Activated T-cell treated with anti-CD3 and anti-CD28 coated beads, Interleukin-2, amount 50 U/mL, for 1 hour (primary cell): Measurements from ENCODE around the gene DOCK1.
A peak's percentile ranks its signal among the peaks of the same experiment; 100 is the strongest.

Source experiments
- DNase-seq: peaks from one replicate; pipeline ENCODE4 v3.0.0-alpha.2; 2020

The DOCK1 gene

GRCh38 chr10:127243490-127244272 lies 338.5 kb downstream of the DOCK1 start:
- peak; percentile 35 for DNase-seq

GRCh38 chr10:127245456-127245855 lies 340.2 kb downstream of the DOCK1 start:
- DNase-seq = no peak

DNA sequence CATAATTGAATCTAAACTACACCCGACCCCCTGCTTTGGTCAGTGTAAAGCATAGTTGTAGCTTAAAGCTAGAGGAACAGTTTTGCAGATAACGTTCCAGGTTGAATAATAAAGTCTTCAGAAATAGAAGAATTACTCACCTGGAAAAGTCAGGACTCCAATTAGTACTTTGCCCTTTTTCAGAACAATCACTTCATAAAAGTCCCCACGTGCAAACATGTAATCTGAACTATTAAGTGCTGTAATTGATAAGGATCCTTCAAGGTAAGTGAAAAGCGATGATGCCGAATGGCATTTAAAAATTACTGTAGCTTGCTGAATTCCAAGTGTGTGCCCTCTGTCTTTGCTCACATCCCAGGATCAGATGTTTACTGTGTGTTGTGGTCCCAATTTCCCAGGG lies 344.8 kb downstream of the DOCK1 start:
- no peak for DNase-seq

DNA sequence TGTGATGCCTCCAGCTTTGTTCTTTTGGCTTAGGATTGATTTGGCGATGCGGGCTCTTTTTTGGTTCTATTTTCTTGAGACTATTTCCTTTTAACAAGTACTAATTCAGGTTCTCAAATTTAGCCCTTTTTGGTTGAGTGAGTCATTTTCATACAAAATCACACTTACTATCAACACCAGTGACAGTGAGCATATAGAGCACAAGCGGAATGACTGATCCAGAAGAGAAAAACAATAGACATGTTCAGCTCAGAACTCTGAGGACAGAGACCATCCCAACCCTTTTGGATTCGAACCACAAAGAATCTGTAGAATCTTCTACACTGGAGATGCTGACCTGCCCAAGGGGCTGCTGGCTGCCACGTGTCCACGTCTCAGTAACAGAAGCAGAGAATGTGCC lies 347.6 kb downstream of the DOCK1 start:
- no peak for DNase-seq

GRCh38 chr10:127254276-127254675 lies 349.0 kb downstream of the DOCK1 start:
- DNase-seq = no peak

DNA sequence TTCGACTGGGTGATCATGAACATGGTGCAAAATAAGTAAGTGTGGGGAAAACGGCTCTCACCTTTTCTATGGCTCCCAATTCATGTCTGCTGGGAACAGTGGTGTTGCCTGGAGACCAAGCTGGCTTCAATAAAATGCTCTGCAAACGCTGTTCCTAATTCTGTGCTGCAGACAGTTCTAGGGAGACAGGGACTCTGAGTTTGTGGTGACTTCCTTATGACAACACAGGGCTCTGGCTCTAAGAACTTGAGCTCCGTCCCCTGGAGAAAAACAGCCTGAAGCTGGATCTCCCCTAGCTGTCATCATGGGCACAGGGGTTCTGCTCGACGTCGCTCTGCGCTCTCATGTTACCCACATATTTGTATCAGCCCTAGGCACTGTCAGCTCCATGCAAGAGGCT lies 352.2 kb downstream of the DOCK1 start:
- no peak for DNase-seq

GRCh38 chr10:127259347-127259746 lies 354.1 kb downstream of the DOCK1 start:
- no peak for DNase-seq

GRCh38 chr10:127262606-127263005 lies 357.4 kb downstream of the DOCK1 start:
- no peak for DNase-seq

GRCh38 chr10:127265288-127265687 lies 360.1 kb downstream of the DOCK1 start:
- DNase-seq = no peak

DNA sequence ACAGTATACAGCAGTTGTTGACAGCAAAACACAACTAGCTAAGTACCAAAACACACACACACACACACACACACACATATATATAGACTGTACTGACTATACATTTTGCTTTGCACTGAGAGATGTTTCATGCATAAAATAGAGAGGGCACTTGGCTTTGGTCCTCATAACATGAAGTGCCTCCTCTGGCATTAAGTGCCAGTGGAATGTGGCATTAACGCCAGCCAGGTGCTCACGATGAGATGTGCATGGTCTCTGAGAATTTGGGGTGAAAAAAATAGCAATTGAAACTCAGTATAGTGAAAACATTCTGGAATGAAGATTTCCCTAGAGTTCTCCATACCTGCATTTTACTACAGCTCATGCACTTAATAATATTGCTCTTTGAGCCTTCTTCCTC lies 361.2 kb downstream of the DOCK1 start:
- DNase-seq = no peak

DNA sequence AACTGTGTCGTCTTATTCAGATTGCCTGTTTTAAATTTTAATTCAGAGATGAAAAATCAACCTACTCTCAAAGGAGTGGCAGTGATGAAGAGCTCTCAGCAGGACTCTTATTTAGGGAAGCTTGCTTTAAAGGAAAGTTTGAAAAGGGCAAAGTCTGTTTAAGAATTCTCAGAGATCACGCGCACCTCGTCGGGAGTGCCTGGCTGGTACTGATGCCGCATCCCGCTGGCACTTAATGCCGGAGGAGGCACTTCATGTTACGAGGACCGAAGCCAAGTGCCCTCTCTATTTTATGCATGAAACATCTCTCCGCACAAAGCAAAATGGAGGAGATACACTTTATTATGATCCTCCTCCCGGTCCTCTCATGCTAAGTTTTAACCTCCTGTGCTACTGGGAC lies 362.2 kb downstream of the DOCK1 start:
- DNase-seq = no peak

- DNase-seq = no peak
Observed at GRCh38 chr10:127272076-127272475, 366.8 kb downstream of the DOCK1 start.

- no peak for DNase-seq
Observed at GRCh38 chr10:127275272-127275671, 370.0 kb downstream of the DOCK1 start.

DNA sequence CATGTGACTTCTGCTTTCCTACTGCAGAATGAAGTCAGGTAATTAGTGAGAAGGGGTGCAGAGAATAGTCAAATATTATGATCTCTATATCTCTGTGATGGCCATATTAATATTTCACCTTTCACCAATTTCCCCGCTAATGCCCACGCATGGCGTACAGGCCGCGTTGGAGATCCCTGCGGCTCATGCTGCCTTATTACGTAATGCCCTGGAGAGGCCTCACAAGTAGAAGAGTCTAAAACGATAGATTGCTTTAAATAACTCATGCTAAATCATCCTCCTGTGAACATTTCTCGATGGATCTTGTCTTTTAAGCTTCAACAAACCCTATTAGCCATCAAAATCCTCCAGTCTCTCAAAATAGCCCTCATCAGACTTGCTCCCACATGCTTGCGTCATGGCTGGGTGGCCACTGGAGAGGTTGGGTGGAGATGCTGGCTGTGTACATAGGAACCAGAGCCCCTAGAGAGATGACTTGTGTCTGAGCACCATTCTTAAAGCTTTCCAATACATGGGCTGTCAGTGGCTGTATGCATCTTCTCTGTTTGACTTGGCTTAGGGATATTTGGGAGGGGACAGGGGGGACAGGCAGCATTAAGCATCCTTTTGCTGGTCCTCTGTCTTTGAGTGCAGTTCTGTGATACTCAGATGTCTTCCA lies 370.7 kb downstream of the DOCK1 start:
- no peak for DNase-seq

GRCh38 chr10:127276794-127277462 lies 371.7 kb downstream of the DOCK1 start:
- no peak for DNase-seq

DNA sequence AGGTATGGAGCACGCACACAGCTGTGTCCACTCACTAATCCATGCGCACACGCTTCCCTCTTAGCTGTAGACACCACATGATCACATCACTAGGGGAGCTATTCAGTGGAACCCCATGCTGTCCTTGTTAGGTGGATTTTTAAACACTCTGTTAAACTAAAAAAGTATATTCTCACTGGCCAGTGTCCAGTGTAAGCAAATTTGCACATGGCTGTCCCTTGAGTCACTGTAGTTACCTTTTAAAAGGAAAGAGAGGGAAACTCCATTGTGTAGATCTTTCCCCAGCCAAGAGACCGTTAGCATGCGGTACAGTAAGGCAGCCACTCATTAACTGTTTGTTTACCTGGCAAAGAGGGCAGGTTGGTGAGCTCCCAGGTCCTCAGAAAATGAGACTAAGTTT lies 372.8 kb downstream of the DOCK1 start:
- no peak for DNase-seq

DNA sequence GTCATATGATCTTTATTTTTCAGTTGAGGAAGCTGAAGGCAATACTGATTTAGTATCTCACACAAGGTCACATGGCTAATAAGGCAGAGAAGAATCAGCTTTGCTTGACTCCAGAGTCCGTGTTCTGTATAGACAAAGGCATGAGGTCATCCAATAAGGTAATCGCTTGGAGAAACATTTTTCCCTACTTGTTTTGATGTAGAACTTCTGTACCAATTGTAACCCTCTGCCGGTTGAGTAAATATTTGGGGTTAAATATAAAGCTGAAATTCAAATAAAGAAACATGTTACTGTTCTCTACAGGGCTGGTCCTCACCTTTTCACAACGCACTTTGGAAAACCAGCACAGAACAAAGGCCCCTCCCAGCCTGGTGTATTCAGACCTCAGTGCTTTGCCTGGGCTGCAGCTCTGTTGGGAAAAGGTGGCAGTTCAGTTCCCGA lies 374.1 kb downstream of the DOCK1 start:
- DNase-seq = no peak

DNA sequence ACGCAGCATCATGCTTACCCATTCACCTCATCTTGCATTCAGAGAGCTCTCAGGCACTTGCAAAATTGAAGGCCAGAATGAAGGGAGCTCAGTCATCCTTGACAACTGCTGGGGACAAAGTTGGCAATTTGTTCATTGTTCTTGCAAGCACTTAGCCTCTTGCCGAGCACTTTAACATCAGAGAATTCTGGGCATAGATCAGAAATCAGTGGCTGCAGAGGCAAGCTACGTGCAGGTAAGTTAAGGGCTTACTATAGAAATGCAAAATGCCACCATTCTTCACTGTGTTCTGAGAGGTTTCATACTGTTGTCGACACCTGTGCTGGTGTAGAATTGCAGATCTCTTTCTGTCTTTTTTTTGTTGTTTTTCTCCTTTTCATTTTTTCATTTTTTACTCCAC lies 375.2 kb downstream of the DOCK1 start:
- DNase-seq = no peak

- no peak for DNase-seq
Observed at GRCh38 chr10:127283017-127283416, 377.8 kb downstream of the DOCK1 start.

DNA sequence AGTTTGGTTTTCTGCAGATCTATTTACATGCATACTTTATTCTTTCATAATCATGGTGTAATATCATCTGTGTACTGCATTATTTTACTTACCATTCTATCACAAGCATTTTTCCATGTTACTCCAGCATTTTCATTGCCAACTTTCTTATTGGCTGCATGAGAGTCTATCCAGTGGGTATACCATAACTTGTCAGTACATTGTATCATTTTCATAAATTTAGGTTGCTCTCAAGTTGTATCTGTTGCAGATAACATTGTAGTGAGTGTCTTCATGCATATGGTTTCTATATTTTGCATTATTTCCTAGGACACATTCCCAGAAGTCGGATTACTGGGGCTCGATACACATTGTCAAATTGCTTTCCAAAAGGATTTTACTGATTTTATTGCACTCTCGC lies 378.3 kb downstream of the DOCK1 start:
- DNase-seq = no peak

DNA sequence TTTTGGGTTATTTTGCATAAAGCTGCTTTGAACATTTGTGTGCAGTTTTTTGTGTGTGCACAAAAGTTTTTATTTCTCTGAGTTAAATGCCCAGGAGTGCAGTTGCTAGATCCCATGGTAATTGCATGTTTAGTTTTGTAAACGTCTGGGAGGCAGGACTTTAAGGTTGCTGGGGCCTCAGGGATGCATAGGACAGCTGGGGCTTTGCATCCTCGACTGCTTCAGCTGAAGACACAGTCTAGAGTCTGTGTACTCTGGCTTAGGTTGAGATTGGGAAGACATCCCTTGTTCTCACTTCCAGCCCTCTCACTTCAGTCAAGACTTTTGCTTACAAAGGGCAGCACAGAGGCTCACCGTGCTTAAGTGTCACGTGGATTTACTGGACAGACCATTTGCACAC lies 385.6 kb downstream of the DOCK1 start:
- DNase-seq = no peak

GRCh38 chr10:127291329-127291728 lies 386.1 kb downstream of the DOCK1 start:
- DNase-seq = no peak

DNA sequence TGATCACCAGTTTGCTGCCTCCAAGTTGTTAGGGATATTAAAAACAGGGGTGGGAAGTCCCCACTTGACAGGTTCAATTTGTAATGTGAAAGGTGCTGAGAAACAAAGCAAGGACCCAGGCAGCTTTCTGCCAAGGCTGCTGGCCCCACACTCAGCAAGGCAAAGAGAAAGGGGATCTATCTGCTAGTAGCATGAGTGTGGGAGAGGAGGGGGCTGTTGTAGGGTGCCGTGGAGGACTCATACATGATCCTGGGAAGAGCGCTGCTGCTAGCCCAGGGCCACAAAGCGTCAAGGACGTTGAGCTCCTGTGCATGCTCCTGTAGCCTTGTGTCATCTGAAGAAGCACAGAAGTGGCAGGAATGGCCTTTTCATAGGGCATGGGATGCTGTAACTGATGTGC lies 387.7 kb downstream of the DOCK1 start:
- no peak for DNase-seq

- peak; percentile 37 for DNase-seq
Observed at GRCh38 chr10:127293640-127294039, 388.4 kb downstream of the DOCK1 start.
